Measurements from ENCODE around the gene ACBD6. TPM values are rescaled to one million over a fixed set of nuclear protein-coding genes. Genes with fewer than 3 reads are reported as not detected.

The ACBD6 gene
- total RNA-seq, 2 donors from 2014 or later = 44.0 to 53.5 TPM

DNA sequence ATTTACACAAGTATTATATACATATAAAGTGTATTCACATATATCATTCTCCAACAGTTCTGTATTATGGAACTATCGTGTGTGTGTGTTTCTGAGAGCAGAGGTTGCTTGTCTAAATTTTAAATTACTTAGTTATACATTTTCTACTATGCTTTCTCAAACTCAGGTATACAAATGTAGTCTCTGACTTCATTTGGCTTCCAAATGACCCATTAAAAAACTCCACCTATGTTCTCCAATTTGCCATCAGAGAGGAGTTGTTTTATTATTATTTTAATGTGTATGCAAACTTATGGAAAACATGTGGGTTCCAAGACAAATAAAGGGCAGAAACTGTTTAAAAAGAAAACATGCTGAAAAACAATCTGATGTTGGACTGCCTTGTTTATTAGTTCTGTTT, 131.8 kb downstream of the ACBD6 start:
- no peaks in the 10 kb centered on the region for H3K27me3 ChIP-seq (replicated peaks; ENCODE audit: insufficient read depth)
- no peaks in the 10 kb centered on the region for H3K4me1 ChIP-seq (ENCODE audit: control insufficient read depth in 1 of 2, low read depth in 2 of 2)
- DNase-seq (ENCODE audit: low spot score) (no peak), ATAC-seq (ENCODE audit: insufficient number of reproducible peaks, low FRiP score, low read depth) (no peak)
- TF ChIP-seq, protein P1, sequence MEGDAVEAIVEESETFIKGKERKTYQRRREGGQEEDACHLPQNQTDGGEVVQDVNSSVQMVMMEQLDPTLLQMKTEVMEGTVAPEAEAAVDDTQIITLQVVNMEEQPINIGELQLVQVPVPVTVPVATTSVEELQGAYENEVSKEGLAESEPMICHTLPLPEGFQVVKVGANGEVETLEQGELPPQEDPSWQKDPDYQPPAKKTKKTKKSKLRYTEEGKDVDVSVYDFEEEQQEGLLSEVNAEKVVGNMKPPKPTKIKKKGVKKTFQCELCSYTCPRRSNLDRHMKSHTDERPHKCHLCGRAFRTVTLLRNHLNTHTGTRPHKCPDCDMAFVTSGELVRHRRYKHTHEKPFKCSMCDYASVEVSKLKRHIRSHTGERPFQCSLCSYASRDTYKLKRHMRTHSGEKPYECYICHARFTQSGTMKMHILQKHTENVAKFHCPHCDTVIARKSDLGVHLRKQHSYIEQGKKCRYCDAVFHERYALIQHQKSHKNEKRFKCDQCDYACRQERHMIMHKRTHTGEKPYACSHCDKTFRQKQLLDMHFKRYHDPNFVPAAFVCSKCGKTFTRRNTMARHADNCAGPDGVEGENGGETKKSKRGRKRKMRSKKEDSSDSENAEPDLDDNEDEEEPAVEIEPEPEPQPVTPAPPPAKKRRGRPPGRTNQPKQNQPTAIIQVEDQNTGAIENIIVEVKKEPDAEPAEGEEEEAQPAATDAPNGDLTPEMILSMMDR (IDR thresholded peaks at IDR 0.05) = no peak
- no peak overlapping the region for H3K4me3 ChIP-seq
- H3K9me3 ChIP-seq = no peaks in the 10 kb centered on the region
- H3K27ac ChIP-seq = no peak overlapping the region
- no peaks in the 10 kb centered on the region for H3K36me3 ChIP-seq

DNA sequence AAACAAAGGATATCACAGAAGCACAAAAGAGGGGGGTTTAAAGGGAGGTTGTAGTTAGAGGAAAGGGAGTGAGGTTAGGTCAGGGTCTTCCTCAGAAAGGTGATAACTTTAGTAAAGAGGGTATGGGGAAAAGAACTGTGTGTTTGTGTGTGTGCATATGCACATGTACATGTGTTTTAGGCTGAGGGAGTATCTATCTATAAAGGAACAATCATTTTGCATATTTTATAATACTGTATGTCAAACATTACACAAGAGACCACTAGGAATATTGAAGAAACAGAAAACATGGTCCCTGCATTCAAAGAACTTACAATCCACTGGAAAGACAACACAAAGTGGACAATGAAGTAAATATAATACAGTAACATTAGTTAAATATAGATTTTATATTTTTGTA, 132.2 kb downstream of the ACBD6 start:
- no peaks in the 10 kb centered on the region for H3K9me3 ChIP-seq
- H3K36me3 ChIP-seq = no peaks in the 10 kb centered on the region
- TF ChIP-seq, protein P1 (IDR thresholded peaks at IDR 0.05) = no peak
- H3K27me3 ChIP-seq (replicated peaks; ENCODE audit: insufficient read depth) = no peaks in the 10 kb centered on the region
- no peak for DNase-seq (ENCODE audit: low spot score)
- H3K4me3 ChIP-seq = no peak overlapping the region
- H3K4me1 ChIP-seq (ENCODE audit: control insufficient read depth in 1 of 2, low read depth in 2 of 2) = no peaks in the 10 kb centered on the region
- ATAC-seq (ENCODE audit: insufficient number of reproducible peaks, low FRiP score, low read depth) = no peak
- no peak overlapping the region for H3K27ac ChIP-seq

DNA sequence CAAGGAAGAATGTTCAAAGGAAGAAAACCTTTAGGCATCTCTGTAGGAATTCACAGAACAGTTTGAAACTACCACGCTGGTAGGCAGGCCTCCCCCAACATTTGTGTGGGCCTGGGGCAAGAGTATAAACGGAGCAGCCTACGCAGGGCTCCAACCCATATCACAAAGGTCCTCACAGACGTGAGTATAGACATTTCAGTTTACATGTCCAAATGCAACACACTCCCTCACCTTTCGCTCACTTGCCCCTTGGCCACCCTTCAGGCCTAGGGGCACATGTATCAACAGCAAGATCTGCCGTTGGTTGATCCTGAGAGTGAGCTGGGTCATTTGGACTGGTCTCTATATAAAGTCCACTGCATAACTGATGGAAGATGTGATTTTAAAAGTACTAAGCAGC, 133.3 kb downstream of the ACBD6 start:
- TF ChIP-seq, protein P1 (IDR thresholded peaks at IDR 0.05) = no peak
- Histone ChIP-seq H3K9me3 (no peaks in the 10 kb centered on the region), H3K4me1 (ENCODE audit: control insufficient read depth in 1 of 2, low read depth in 2 of 2) (no peaks in the 10 kb centered on the region), H3K27me3 (replicated peaks; ENCODE audit: insufficient read depth) (no peaks in the 10 kb centered on the region), H3K36me3 (no peaks in the 10 kb centered on the region), H3K4me3 (no peak overlapping the region), H3K27ac (no peak overlapping the region)
- ATAC-seq (ENCODE audit: insufficient number of reproducible peaks, low FRiP score, low read depth) = no peak
- no peak for DNase-seq (ENCODE audit: low spot score)

GRCh38 chr1:180366371-180367068, 135.9 kb downstream of the ACBD6 start:
- no peak overlapping the region for H3K4me3 ChIP-seq
- ATAC-seq (ENCODE audit: insufficient number of reproducible peaks, low FRiP score, low read depth) (no peak), DNase-seq (ENCODE audit: low spot score) (no peak)
- no peaks in the 10 kb centered on the region for H3K9me3 ChIP-seq
- H3K36me3 ChIP-seq = no peaks in the 10 kb centered on the region
- no peak overlapping the region for H3K27ac ChIP-seq
- H3K27me3 ChIP-seq (replicated peaks; ENCODE audit: insufficient read depth) = no peaks in the 10 kb centered on the region
- TF ChIP-seq, protein P1 (IDR thresholded peaks at IDR 0.05) = no peak
- H3K4me1 ChIP-seq (ENCODE audit: control insufficient read depth in 1 of 2, low read depth in 2 of 2) = no peaks in the 10 kb centered on the region

- Histone ChIP-seq H3K27me3 (replicated peaks; ENCODE audit: insufficient read depth) (no peaks in the 10 kb centered on the region), H3K36me3 (no peaks in the 10 kb centered on the region), H3K4me1 (ENCODE audit: control insufficient read depth in 1 of 2, low read depth in 2 of 2) (peaks cover 0 to 4% of the 10 kb centered on the region in 2 donors), H3K9me3 (no peaks in the 10 kb centered on the region), H3K4me3 (no peak overlapping the region), H3K27ac (no peak overlapping the region)
- TF ChIP-seq, protein P1 (IDR thresholded peaks at IDR 0.05) = no peak
- no peak for ATAC-seq (ENCODE audit: insufficient number of reproducible peaks, low FRiP score, low read depth)
- no peak for DNase-seq (ENCODE audit: low spot score)
Observed at GRCh38 chr1:180365039-180365438, 137.3 kb downstream of the ACBD6 start.
